ENCODE results near the gene KCNK2.
"Not testable (repeated sequence)": the region's sequence is repeated elsewhere in the genome, so short reads cannot be mapped to it uniquely, and the experiment has no call there.

The KCNK2 gene

GRCh38 chr1:215160351-215160750, 77.8 kb downstream of the KCNK2 start:
- DNase-seq = no peak

GRCh38 chr1:215163144-215163543, 80.6 kb downstream of the KCNK2 start:
- not testable (repeated sequence) for DNase-seq

DNA sequence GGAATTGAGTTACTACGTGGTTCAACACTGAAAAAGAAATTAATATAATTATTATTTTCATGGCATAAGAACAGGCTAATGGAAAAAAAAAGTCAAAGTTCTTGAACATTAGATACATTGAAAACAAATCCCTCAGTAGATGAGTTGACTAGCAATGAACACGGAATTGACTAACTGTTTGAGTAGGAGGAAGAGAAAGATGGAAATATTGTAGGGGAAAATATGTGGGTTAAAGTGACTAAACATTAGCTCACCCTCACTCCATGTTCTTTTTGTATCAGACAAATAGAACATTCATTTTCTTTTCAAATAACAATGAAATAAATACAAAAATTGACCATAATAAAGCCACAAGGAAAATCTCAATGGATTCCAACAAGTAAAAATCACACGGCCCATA, 84.3 kb downstream of the KCNK2 start:
- DNase-seq = no peak

DNA sequence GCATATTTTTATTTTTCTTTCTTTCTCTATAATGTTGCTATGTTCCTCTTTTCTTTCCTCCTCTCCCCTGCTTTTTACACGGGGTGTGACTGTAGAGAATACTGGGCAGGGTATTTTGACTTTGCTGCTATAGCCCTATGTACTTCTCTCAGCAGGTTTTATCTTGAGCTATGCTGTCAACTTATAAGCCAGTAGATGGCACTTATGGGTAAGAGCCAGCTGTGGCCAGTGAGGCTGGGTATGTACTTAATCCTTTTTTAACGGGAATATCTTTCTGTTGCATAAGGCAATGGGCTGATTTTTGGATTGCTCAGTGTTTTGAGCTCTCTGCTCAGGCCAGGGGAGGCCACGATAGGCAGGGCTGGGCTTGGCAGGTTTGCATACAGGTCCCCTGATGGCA, 99.0 kb downstream of the KCNK2 start:
- DNase-seq = no peak

GRCh38 chr1:215185067-215185620, 102.6 kb downstream of the KCNK2 start:
- no peak for DNase-seq

DNA sequence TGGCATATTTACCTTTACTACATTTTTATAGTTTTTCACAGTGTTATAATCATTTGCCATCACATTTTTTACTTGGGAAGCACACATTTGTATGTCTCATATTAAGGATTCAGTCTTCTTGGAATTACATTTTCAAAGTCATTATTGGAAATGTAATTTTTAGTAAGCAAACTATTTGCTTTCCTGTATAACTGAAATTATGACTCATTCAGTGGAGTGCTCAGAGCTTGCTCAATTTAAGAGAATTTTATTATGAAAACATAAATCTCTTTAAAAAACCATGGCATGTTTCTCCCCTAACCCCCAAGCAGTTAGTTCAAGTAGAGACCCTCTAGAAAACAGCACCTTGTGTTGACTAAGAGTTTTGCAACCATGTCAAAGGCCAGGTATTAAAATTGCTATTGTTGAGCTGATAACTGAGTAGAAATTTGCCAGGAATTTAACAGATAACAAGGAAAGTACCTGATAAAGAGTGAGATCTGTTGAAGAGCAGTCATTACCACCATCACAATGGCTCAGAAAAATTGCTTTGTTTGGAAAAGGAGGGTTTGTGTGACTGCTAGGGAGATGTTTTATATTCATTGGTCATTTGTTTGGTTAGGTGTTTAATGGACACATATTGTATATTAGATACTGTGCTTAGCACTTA, 105.9 kb downstream of the KCNK2 start:
- DNase-seq = no peak

DNA sequence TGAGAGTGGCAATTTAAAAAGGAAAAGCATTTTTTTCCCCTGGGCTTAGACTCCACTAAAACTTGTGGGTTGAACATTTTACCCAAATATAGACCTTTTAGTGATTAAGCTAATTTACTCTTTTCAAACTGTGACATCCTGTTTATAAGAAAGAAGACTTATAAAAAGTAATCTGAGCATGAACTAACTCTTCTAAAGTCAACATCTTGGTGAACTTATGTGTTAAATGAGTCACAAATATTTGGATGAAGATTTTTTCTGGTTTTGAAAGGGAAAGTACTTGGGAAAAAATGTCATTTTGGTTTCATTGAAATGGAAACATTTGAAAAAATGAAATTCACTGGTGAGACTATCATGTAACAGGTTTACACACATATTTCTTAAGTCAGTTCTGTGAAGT, 109.8 kb downstream of the KCNK2 start:
- DNase-seq = no peak

GRCh38 chr1:215198021-215198420, 115.5 kb downstream of the KCNK2 start:
- no peak for DNase-seq

GRCh38 chr1:215200121-215200520, 117.6 kb downstream of the KCNK2 start:
- DNase-seq = no peak

- DNase-seq = no peak
Measured at GRCh38 chr1:215201283-215201682, 118.7 kb downstream of the KCNK2 start.

- no peak for DNase-seq
Measured at GRCh38 chr1:215202868-215203267, 120.3 kb downstream of the KCNK2 start.

- DNase-seq = no peak
Measured at GRCh38 chr1:215210167-215210566, 127.6 kb downstream of the KCNK2 start.

- DNase-seq = no peak
Measured at GRCh38 chr1:215215846-215216245, 133.3 kb downstream of the KCNK2 start.

DNA sequence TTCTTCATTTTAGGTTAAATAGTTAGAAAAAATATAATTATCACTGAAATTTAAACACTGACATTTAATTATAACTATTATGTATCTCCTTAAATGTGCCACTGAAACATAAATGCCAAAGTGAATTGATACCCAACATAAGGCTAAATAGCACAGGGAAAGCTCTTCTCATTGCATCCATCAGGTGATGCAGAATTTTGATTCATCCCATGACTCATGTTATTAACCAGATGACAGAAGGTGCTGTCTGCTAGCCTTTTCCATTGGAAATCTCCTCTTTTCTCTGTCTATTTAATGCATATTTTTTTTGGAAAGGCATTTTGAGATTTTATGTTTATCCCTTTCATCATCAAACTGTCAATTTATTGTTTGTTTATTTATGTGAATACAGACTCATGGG, 136.8 kb downstream of the KCNK2 start:
- no peak for DNase-seq

- DNase-seq = no peak
Measured at GRCh38 chr1:215220346-215220745, 137.8 kb downstream of the KCNK2 start.

DNA sequence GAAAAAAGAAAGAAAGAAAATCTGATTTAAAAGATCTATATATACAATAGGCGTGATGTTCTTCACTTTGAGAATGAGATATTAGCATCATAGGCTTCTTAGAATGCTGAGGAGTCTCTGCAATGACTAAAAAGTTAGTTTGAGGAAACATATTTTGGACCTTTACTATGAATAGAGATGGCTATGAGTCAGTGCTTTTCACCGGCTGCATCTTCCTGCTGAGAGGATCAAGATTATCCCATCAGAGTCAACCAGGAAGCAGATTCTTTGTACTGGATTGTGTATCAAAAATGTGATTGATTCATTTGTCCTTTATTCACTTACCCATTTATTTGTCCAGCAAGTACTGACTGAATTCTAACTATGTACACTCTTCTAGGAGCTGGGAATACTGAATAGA, 144.2 kb downstream of the KCNK2 start:
- DNase-seq = no peak

DNA sequence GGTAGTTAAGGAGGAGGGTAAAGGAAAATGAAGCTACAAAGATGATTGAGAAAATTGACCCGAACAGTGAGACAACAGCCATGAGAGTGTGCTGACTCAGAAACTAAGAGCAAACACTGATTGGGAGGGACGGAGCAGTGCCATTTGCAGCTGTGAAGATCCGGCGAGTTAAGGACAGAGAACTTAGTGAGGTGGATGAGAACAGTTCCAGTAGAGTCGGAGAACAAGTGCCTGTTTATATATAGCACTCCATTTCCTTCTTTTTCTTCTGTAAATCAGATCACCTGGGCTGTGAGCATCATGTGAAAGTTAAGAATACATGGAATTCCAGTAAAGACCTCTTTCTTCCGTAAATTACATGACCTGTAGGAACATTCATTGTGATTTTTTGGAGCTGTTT, 145.7 kb downstream of the KCNK2 start:
- no peak for DNase-seq

DNA sequence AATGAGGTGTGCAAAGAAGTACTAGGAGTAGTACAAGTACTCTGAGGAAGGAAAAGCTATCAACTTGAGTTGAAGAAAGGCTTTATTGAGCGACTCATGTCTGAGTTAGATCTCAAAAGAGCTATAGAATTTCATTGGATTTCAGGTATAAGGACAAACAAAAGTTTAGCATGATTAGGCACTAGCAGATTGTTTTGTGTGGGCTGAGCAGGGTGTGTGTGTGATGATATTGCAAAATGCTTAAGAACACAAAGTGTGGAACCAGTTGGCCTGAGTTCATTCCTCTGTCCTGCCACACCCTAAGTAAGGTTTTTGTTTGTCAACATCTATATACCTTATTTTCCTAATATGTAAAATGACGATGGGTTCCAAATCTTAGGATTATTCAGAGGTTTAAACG, 158.9 kb downstream of the KCNK2 start:
- no peak for DNase-seq

- DNase-seq = no peak
Measured at GRCh38 chr1:215243345-215244054, 161.0 kb downstream of the KCNK2 start.

DNA sequence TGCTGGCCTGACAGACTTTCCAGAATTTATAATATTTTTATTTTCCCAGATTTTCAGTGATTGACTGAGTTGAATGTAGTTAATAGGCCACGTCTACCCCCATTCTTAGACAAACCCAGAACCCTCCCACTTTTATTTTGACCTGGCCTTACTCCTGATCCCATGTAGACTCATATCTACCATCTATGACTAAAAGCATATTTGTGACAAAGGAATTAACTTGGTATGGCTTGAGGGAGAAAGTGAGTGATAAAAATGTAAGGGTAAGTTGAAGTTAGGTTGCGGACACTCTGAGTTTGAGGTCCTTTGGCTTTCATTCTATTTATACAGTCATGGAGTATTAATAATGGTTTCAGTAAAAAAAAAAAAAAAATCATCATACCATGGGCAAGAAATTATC, 168.4 kb downstream of the KCNK2 start:
- no peak for DNase-seq

- DNase-seq = no peak
Measured at GRCh38 chr1:215251428-215251827, 168.9 kb downstream of the KCNK2 start.

GRCh38 chr1:215252164-215252563, 169.6 kb downstream of the KCNK2 start:
- no peak for DNase-seq

DNA sequence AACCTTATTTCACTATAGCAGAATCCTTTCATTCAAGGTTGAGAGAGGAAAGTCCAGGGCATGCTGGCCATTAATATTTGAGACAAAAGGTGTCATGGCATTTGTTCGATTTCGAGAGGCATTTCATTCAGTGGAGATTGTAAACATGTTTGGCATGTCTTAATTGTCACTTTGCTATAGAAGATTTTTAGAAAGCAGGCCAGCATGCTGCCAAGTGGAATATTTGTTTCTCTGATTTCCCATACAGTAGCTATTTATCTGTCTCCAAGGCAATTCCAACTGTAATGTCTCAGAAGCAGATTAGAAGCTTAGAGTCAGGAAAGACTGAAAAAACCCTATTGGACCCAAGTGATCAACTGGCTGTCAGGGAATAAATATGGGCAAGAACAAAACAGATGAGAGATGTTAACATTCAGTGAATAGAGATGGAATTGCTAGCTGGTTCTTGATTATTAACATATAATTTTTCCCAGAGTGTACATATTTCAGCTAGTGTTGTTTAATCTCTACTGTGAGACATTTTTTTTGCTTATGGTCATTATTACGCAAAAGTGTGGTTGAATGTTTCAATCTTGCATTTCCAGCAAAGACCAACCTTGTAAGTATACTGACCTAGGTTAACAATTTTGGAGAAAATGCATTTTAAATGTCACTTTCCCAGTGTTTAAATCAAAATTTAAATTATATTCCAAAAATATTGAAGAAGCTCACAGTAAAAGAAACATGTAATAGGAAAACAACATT, 174.6 kb downstream of the KCNK2 start:
- DNase-seq = no peak

GRCh38 chr1:215260711-215261110, 178.2 kb downstream of the KCNK2 start:
- DNase-seq = no peak

Data from CD4-positive, alpha-beta T cell treated with Interleukin-1 beta for 1 hour (primary cell).